ENCODE measurements around the gene TEKT3.

TEKT3 gene

GRCh38 chr17:15348021-15348420 is 6.6 kb upstream of the TEKT3 start:
- DNase-seq, result no peak

- DNase-seq, result no peak
These were observed 4.7 kb upstream of the TEKT3 start for GRCh38 chr17:15346066-15346595.

DNA sequence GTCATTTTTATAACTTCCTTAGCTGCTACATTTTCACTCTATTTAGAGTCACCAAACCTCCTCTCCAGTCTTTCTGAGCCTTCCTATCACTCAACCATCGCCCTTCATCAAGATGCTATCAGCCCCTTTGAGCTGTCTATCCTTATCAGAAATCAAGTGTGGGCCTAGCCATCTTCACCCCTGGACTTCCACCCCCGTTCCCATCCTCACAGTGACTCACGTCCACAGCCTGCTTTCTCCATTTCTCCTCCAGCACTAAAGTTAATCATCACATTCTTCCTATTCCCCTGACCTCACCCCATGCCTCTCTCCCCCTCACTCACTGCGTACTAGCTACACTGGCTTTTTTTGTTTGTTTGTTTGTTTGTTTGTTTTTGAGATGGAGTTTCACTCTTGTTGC is 2.4 kb upstream of the TEKT3 start:
- no peak for DNase-seq

GRCh38 chr17:15342460-15342859 is 1.1 kb upstream of the TEKT3 start:
- no peak for DNase-seq

GRCh38 chr17:15341966-15342365 is 569 bp upstream of the TEKT3 start:
- DNase-seq, result no peak

- no peak for DNase-seq
These were observed 431 bp downstream of the TEKT3 start for GRCh38 chr17:15340966-15341365.

- no peak for DNase-seq
These were observed 6.0 kb downstream of the TEKT3 start for GRCh38 chr17:15335446-15335845.

DNA sequence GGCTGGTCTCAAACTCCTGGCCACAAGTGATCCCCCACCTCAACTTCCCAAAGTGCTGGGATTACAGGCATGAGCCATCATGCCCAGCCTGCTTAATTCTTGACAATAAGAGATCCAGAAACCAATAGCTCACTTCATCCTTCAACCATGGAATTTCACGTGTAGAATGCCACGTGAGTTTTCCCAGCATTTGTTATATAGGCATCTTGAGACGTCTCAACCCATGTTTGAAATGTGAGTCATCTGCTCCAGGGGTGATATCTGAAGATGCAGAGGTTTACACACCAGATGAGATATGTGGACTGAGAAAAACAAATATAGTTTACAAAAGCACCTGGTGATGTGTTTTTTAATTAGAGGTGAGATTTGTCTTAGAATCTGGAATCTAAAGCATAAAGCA is 7.1 kb downstream of the TEKT3 start:
- DNase-seq, result no peak

- no peak for DNase-seq
These were observed 9.1 kb downstream of the TEKT3 start for GRCh38 chr17:15332338-15332737.

GRCh38 chr17:15323131-15323530 is 18.3 kb downstream of the TEKT3 start:
- no peak for DNase-seq

DNA sequence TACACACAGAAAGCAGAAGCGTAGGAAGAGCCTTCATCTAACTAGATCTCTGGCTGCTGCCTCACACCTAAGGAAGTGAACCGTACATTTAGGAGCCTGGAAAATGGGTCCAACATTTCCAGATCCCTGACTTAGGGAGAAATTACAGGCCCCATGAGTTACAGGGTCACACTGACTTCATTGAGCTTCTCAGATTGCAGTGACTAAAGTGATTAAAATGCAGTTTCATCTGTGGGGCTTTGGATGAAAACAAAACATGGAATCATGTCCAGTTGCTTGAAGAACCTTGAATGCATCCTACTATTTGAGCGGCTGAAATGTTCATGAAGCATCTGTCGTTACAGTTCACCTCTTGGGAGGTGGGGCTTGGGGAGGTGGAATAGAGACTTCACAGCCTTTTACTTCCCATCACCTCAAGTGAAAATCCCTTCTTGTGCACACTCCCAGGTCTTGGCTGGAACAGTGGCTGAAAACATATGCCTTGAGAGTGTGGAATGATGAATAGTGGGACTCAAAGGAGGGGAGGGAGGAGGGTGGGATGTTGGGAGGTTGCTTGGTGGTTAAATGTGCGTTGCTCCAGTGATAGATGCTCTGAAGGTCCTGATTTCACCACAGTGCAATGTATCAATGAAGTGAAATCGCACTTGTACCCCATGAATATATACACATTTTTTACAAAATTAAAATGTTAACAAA is 19.7 kb downstream of the TEKT3 start:
- no peak for DNase-seq

DNA sequence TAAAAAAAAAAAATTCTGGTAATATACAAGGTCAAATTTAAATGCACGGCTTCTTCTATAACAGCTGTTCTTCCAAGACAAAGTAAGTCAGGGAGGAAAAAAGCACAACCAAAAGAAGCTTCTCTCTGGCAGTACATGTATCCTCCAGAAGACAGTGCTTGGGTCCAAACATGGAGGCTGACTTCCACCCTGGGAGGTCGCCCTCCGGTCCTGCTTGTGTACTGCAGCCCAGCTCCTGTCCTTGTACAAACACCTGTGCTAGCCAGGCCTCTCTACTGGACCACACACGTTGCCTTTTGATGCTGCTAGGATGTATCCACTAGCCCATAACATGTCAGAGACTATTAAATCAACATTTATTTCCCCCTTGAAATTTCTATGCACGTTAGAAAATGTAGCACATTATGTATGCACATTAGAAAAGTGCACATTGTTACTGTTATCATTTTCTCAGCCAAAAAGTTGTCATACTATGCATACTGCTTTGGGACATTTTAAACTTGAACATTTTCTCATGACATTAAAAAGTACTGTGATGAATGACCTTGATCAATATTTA is 21.9 kb downstream of the TEKT3 start:
- DNase-seq, result no peak

DNA sequence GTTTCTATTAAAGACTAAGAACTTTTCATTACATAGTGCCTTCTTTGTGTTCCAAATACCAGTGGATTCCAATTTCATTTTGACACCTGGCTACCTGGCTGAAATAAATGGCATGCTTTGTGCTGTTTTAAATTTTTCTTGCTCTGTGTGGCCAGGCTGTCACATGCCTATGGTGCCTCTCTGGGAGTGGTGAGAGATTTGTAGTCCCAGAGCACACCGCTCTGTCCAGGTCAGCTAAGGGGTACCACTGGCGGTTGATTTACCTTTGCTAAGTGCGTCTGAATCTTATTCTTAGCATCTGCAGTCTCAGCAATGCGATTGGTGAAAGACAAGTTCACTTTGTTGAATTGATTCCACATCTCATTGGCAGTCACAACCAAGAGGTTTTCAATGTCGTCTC is 29.4 kb downstream of the TEKT3 start:
- DNase-seq, result no peak

DNA sequence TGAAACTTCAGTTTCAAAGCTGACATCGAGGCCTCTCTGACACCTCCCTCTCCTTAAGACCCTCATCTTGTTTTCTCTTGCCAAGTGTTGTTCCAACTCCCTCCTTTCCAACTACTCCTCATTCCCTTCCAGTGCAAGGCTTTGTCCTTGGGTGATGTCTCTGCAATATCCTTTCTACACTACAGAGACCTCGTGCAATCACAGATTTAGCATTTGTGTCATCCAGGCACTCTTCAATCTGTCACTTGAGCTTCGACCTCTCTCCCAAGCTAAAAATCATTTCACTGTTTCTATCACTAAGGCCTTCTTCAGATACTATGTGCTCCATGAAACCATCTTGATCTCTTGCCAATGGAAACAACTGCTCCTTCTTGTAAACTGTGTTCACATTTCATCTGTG is 31.6 kb downstream of the TEKT3 start:
- DNase-seq, result no peak

DNA sequence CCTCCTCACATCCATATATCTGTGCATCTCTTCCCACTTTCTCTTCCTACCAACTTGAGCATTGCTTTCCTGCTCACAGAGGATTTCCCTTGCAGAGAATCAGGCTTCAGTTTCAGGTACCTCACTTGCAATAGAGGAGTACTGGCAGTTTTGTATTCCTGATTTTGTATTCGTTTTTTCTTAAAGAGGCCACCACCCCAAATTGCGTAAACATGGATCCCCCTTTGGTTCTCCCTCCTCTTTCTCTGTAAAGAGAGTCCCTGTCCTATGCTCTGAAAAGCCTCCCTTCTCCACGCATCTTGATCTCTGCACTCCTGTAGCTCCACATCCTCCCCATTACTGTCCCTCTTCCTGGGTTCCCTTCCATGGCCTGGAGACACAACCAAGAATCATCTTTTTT is 32.2 kb downstream of the TEKT3 start:
- DNase-seq, result no peak

DNA sequence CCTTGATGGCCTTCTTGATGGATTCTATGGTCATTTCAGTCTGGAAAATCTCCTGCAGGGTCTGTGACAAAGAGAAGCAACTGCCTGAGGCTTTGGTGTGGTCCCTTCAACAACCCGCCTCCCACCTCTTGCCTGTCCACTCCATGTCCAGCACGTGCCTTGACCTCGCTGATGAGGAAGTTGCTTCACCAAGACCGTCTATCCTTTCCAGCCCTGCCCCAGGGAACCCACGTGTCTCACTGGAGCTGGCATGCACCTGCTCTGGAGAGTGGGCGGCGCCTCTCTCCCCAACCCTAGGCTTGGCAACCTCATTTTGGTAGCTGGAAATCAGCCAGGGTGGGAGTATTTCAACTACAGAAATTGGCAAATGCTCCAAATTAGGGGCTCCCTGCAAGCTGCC is 32.6 kb downstream of the TEKT3 start:
- no peak for DNase-seq

- DNase-seq, result no peak
These were observed 33.7 kb downstream of the TEKT3 start for GRCh38 chr17:15307710-15308111.

DNA sequence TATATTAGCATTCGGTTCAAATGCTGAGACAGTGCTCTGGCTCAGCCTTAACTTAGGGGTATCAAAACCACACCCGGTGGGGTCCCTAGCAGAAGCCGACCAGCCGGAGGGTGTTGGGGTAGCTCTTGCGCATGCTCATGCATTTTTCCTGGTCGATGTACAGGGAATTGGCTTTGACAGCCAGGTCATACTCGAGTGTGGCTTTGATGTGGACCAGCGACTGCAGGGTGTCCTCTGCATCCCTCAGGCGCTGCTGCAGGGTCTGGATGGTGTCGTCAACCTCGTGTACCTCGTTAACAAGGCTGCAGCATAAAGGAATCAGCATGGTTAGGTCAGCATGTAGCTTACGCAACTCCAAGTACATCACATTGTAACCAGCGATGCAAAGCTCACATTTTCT is 37.5 kb downstream of the TEKT3 start:
- no peak for DNase-seq

DNA sequence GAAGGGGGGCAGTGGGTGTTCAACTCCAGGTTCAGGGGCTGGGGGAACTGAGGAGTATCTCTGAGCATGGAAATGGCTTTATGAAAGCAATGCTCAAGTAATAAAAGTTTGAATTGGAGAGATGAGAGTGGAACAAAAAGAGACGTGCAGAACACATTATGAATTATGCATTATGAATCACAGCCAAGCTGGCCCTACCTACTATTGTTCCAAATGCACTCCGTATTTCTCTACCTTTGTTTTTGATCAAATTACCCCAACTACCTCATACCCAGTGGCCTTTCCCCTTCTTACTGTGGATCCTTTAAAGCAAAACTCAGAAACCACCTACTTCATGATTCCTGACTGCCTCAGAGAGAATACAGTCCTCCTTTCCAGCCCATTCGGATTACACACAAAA is 38.1 kb downstream of the TEKT3 start:
- no peak for DNase-seq

DNA sequence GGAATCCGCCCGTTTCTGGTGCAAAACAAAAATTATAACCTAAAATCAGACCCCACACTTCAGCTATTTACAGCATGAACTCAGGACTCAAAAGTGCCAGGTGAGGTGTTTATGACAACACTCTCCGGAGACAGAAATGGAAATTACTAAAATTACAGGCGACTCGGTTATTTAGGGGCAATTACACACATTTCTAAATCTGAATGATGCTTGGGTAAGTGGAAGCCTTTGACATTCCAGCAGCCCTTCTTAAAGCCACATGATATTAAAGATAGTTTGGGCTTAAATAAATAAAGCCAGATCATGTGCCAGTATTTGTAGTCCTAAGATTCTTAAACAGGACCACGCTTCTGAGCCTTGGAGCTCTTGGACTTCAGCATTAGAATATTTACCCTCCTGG is 39.6 kb downstream of the TEKT3 start:
- DNase-seq, result no peak

GRCh38 chr17:15298176-15298575 is 43.2 kb downstream of the TEKT3 start:
- no peak for DNase-seq

GRCh38 chr17:15293558-15293957 is 47.8 kb downstream of the TEKT3 start:
- no peak for DNase-seq

GRCh38 chr17:15291674-15292361 is 49.6 kb downstream of the TEKT3 start:
- DNase-seq, result no peak

GRCh38 chr17:15290605-15291004 is 50.8 kb downstream of the TEKT3 start:
- no peak for DNase-seq
